K562 (cell line): ENCODE measurements around the gene URAD. TPM values are rescaled to one million over a fixed set of nuclear protein-coding genes. Genes with fewer than 3 reads are reported as not detected.

ENCODE experiments used
- ATAC-seq: fragments of 200-7000 bp; cut with Tn5 transposase; 3 replicates; pipeline ENCODE4 v1.9.1; 2020; ENCODE audit warnings: moderate library complexity
- BruUV-seq: library from RNA; stranded (reverse); fragments of 400-500 nt; replicated peaks from 2 replicates; lab custom pipeline; 2021; lab: Mats Ljungman, UMichigan
- CTCF ChIA-PET: fragments of 300-600 bp; formaldehyde crosslinking; extraction: SDS; loops from one replicate; lab custom pipeline; 2021; ENCODE audit warnings: low intra/inter-chr PET ratio; lab: Yijun Ruan, JAX
- POLR2A ChIA-PET: fragments of 300-600, 350-650 bp; sonication (Branson Sonifier 250); formaldehyde crosslinking; extraction: SDS; loops from one replicate; lab custom pipeline; 2021; ENCODE audit warnings: antibody characterized with exemption, inconsistent platforms; lab: Yijun Ruan, JAX
- DNase-seq, 4 experiments: peaks; one replicate each; pipeline versions ENCODE4 v3.0.0 to v3.0.0-alpha.2; 2011 to 2018; ENCODE audit warnings: low spot score in 3 of 4, mixed read lengths in 3 of 4; ENCODE audit errors: extremely low read depth in 1 of 4
- FAIRE-seq: peaks from 2 replicates; lab custom pipeline; 2011; peaks lifted over from hg19 to GRCh38; lab: Jason Lieb, UNC
- H2AFZ ChIP-seq: 2 replicates; pipeline ENCODE4 v1.6.0; 2011; ENCODE audit warnings: low read depth, low read length, control low read depth, inconsistent platforms
- H3K27ac ChIP-seq: fragments of 200-600 bp; 3 replicates; pipeline ENCODE4 v1.8.0; 2011; ENCODE audit warnings: low read depth, mild to moderate bottlenecking, control low read depth, inconsistent platforms, low read length, moderate library complexity, mixed read lengths; ENCODE audit errors: extremely low read depth
- H3K27me3 ChIP-seq, 2 experiments: fragments of 300-600 bp in 1 of 2; 2 replicates in 1 of 2; 3 replicates in 1 of 2; pipeline versions ENCODE4 v1.6.0 to v1.8.0; 2011; ENCODE audit warnings: inconsistent platforms in 2 of 2, low read length in 2 of 2, mild to moderate bottlenecking in 1 of 2, mixed read lengths in 1 of 2, moderate library complexity in 1 of 2; ENCODE audit not compliant: control insufficient read depth in 2 of 2, insufficient read depth in 2 of 2
- H3K36me3 ChIP-seq: fragments of 300-600 bp; 3 replicates; pipeline ENCODE4 v1.8.0; 2011; ENCODE audit warnings: mild to moderate bottlenecking, low read length, inconsistent platforms; ENCODE audit not compliant: control insufficient read depth, insufficient read depth
- H3K4me1 ChIP-seq, 2 experiments: fragments of 200-600 bp in 1 of 2; replicated peaks in 1 of 2; 2 replicates in 1 of 2; 3 replicates in 1 of 2; pipeline versions ENCODE4 v1.5.1 to v1.8.0; 2011; ENCODE audit warnings: inconsistent platforms in 2 of 2, low read length in 2 of 2, mild to moderate bottlenecking in 1 of 2, mixed read lengths in 1 of 2, moderate library complexity in 1 of 2; ENCODE audit not compliant: control insufficient read depth in 2 of 2, insufficient read depth in 2 of 2
- H3K4me2 ChIP-seq: 2 replicates; pipeline ENCODE4 v1.6.1; 2011; ENCODE audit warnings: low read length, control low read depth, inconsistent platforms, mixed read lengths; ENCODE audit not compliant: insufficient read depth
- H3K4me3 ChIP-seq: fragments of 200-600 bp; sonication (generic), shearing (Covaris generic); 2 replicates; pipeline ENCODE4 v1.5.1; 2016; ENCODE audit warnings: control low read depth, inconsistent platforms
- H3K79me2 ChIP-seq: fragments of 200-600 bp; 3 replicates; pipeline ENCODE4 v1.8.0; 2011; ENCODE audit warnings: low read length, inconsistent platforms; ENCODE audit not compliant: control insufficient read depth, insufficient read depth
- H3K9ac ChIP-seq, 2 experiments: 2 replicates each; pipeline versions ENCODE4 v1.6.0 to v1.6.1; 2011; ENCODE audit warnings: low read depth in 2 of 2, low read length in 2 of 2, control low read depth in 1 of 2, inconsistent platforms in 1 of 2, mild to moderate bottlenecking in 1 of 2, mixed read lengths in 1 of 2; ENCODE audit not compliant: insufficient read depth in 1 of 2
- H3K9me1 ChIP-seq: one replicate; pipeline ENCODE4 v1.6.0; 2011; ENCODE audit warnings: inconsistent platforms, mild to moderate bottlenecking, low read length, moderate library complexity; ENCODE audit not compliant: control insufficient read depth, insufficient read depth
- H3K9me3 ChIP-seq: replicated peaks from 2 replicates; pipeline ENCODE4 v1.5.1; 2011; ENCODE audit warnings: low read depth, low read length, inconsistent platforms; ENCODE audit not compliant: control insufficient read depth, insufficient read depth
- H4K20me1 ChIP-seq: replicated peaks from 2 replicates; pipeline ENCODE4 v1.6.1; 2011; ENCODE audit warnings: low read length, inconsistent platforms, mixed read lengths; ENCODE audit not compliant: control insufficient read depth, insufficient read depth
- CHD2 ChIP-seq: IDR thresholded peaks from 2 replicates; pipeline ENCODE4 v1.6.1; 2011; ENCODE audit warnings: low read depth, low read length
- FOXJ2 ChIP-seq: fragments of 200-800 bp; sonication (Bioruptor generic); IDR thresholded peaks from 2 replicates; pipeline ENCODE4 v1.6.1; 2016; ENCODE audit warnings: missing genetic modification characterization, missing compliant biosample characterization
- HCFC1 ChIP-seq: IDR thresholded peaks from 2 replicates; pipeline ENCODE4 v1.6.1; 2012; ENCODE audit warnings: low read depth, low read length, improper control_type of control experiment
- HMG20A ChIP-seq: fragments of 450-650 bp; formaldehyde crosslinking; conservative IDR thresholded peaks from 2 replicates; pipeline ENCODE4 v1.4.0; 2020; ENCODE audit warnings: mild to moderate bottlenecking, mixed read lengths
- HNRNPK ChIP-seq: fragments of 200-400 bp; formaldehyde crosslinking; IDR thresholded peaks from one replicate; pipeline ENCODE4 v1.6.1; 2018; ENCODE audit warnings: mild to moderate bottlenecking, low read depth, low read length; ENCODE audit not compliant: poor library complexity, severe bottlenecking
- NR2F6 ChIP-seq: fragments of 450-650 bp; formaldehyde crosslinking; IDR thresholded peaks from 2 replicates; pipeline ENCODE4 v1.4.0; 2020; ENCODE audit warnings: mild to moderate bottlenecking
- PHF20 ChIP-seq: fragments of 450-650 bp; IDR thresholded peaks from 2 replicates; pipeline ENCODE4 v1.6.1; 2018; ENCODE audit not compliant: partially characterized antibody
- RBBP5 ChIP-seq: fragments of 200-600 bp; sonication (generic); IDR thresholded peaks from 2 replicates; pipeline ENCODE4 v1.6.1; 2012; ENCODE audit warnings: borderline replicate concordance, mild to moderate bottlenecking, low read length, control low read depth, inconsistent platforms; ENCODE audit not compliant: insufficient read depth, poor library complexity, severe bottlenecking
- RBM25 ChIP-seq: fragments of 200-400 bp; formaldehyde crosslinking; IDR thresholded peaks from 2 replicates; pipeline ENCODE4 v1.6.1; 2018; ENCODE audit warnings: low read length, low read depth, moderate library complexity; ENCODE audit not compliant: severe bottlenecking
- RBM34 ChIP-seq: fragments of 200-400 bp; formaldehyde crosslinking; IDR thresholded peaks from 2 replicates; pipeline ENCODE4 v1.6.1; 2018; ENCODE audit warnings: low read length, borderline replicate concordance; ENCODE audit not compliant: insufficient read depth
- RNF2 ChIP-seq: sonication (generic); IDR thresholded peaks from 2 replicates; pipeline ENCODE4 v1.6.1; 2016
- THRAP3 ChIP-seq: fragments of 450-650 bp; IDR thresholded peaks from 2 replicates; pipeline ENCODE4 v1.6.1; 2016; ENCODE audit warnings: mild to moderate bottlenecking, inconsistent platforms, borderline replicate concordance
- WGBS: fragments of 100-300 bp; shearing (Covaris generic); methylation state at CpG from one replicate; pipeline ENCODE4 v1.1.6; 2016; ENCODE audit warnings: low coverage, mixed read lengths; ENCODE audit not compliant: insufficient coverage; ENCODE audit errors: missing lambda C conversion rate; 5-methylcytosine and 5-hydroxymethylcytosine counted together
- in situ Hi-C: fragments of 300-500 bp; cut with MboI; formaldehyde crosslinking; loops from 4 replicates; pipeline ENCODE4 v1.15.0; 2018; ENCODE audit warnings: inconsistent platforms, mixed read lengths
- intact Hi-C: fragments of 100-400 bp; cut with micrococcal nuclease; formaldehyde crosslinking; loops from 2 replicates; pipeline ENCODE4 v1.14.2; 2022
- polyA plus RNA-seq, 8 experiments: library from polyadenylated mRNA; depleted of rRNA in 4 of 8; stranded (reverse) in 5 of 8; unstranded in 3 of 8; fragments of >200 nt; fragmentation: Nextera tagmentation in 2 of 8; fragmentation: Illumina TruSeq in 1 of 8; extraction: Ambion mirVana in 2 of 8; extraction: Trizol in 1 of 8; gene quantifications; 2 replicates each; pipeline versions ENCODE4 v1.2.1 to v1.2.3, GENCODE V29; 2011 to 2014; ENCODE audit warnings: inconsistent platforms in 1 of 8, missing spikeins in 1 of 8
- total RNA-seq, 7 experiments: library from RNA; depleted of rRNA in 6 of 7; stranded (reverse); fragments of >200 nt in 6 of 7; fragmentation: Illumina TruSeq in 2 of 7; extraction: Trizol in 2 of 7; gene quantifications; 2 replicates each; pipeline versions ENCODE4 v1.2.1 to v1.2.3, GENCODE V29; 2011 to 2021; ENCODE audit warnings: low replicate concordance in 1 of 7
- TF ChIP-seq, protein P1 (sequence below): fragments of 450-650 bp; IDR thresholded peaks from 2 replicates; pipeline ENCODE4 v1.6.1; 2016; ENCODE audit warnings: mild to moderate bottlenecking
- TF ChIP-seq, protein P2 (sequence below): fragments of 250-450 bp; sonication (Bioruptor Pico); IDR thresholded peaks from 2 replicates; pipeline ENCODE4 v1.4.0; 2020; ENCODE audit warnings: borderline replicate concordance

The URAD gene
- total and polyA plus RNA-seq, 9 of the 15 experiments (the other 6 are each of a cell fraction or from before 2014, with no cell fraction given): not detected

- Histone ChIP-seq H3K79me2 (no peaks in the 10 kb centered on the region), H3K9me3 (no peaks in the 10 kb centered on the region), H3K4me3 (no peak overlapping the region), H4K20me1 (no peaks in the 10 kb centered on the region), H2AFZ (no peak overlapping the region), H3K9me1 (no peaks in the 10 kb centered on the region), H3K9ac (no peak overlapping the region), H3K4me1 (no peaks in the 10 kb centered on the region), H3K27me3 (peaks cover under 1 to 3% of the 10 kb centered on the region in 2 experiments; a peak in 3 of 5 replicates), H3K36me3 (no peaks in the 10 kb centered on the region), H3K27ac (no peak overlapping the region), H3K4me2 (no peak overlapping the region)
- in situ Hi-C loops (no loop called here), intact Hi-C loops (no loop called here)
- ATAC-seq (no peak), FAIRE-seq (no peak), DNase-seq (no peak)
- WGBS: 0% methylated on average over 1 of the region's 1 CpG
- TF ChIP-seq HMG20A (CRISPR knock-in tag): no peak
- TF ChIP-seq FOXJ2 (tag): no peak
- TF ChIP-seq HCFC1: no peak
- peak; percentile 66 for TF ChIP-seq RBM25
- ChIA-PET POLR2A (no interaction called here), CTCF (no interaction called here)
- no TSS peak for BruUV-seq
These were observed 25.0 kb upstream of the URAD start for GRCh38 chr13:28013482-28013881.

GRCh38 chr13:28012896-28013295 lies 24.4 kb upstream of the URAD start:
- intact Hi-C loops: no loop called here
- H3K27ac ChIP-seq: no peak overlapping the region
- H3K9me1 ChIP-seq: no peaks in the 10 kb centered on the region
- no peak overlapping the region for H3K9ac ChIP-seq
- BruUV-seq: no TSS peak
- H3K4me2 ChIP-seq: no peak overlapping the region
- DNase-seq (no peak), FAIRE-seq (no peak), ATAC-seq (no peak)
- H2AFZ ChIP-seq: no peak overlapping the region
- ChIA-PET CTCF (no interaction called here), POLR2A (interaction anchor here (0.6 kb wide), 1 partner anchor 367 kb away, joined by 3 read pairs; no protein-coding TSS in a partner anchor)
- H3K79me2 ChIP-seq: no peaks in the 10 kb centered on the region
- no peaks in the 10 kb centered on the region for H3K36me3 ChIP-seq
- H4K20me1 ChIP-seq: no peaks in the 10 kb centered on the region
- in situ Hi-C loops: no loop called here
- no peaks in the 10 kb centered on the region; a peak in 1 of 5 replicates for H3K27me3 ChIP-seq
- no peak overlapping the region for H3K4me3 ChIP-seq
- H3K4me1 ChIP-seq: no peaks in the 10 kb centered on the region
- H3K9me3 ChIP-seq: no peaks in the 10 kb centered on the region
- TF ChIP-seq NR2F6 (CRISPR knock-in tag) (no peak), HNRNPK (no peak), RNF2 (no peak), PHF20 (no peak), THRAP3 (no peak), RBBP5 (no peak), RBM34 (no peak), CHD2 (no peak)
- TF ChIP-seq, protein P1, sequence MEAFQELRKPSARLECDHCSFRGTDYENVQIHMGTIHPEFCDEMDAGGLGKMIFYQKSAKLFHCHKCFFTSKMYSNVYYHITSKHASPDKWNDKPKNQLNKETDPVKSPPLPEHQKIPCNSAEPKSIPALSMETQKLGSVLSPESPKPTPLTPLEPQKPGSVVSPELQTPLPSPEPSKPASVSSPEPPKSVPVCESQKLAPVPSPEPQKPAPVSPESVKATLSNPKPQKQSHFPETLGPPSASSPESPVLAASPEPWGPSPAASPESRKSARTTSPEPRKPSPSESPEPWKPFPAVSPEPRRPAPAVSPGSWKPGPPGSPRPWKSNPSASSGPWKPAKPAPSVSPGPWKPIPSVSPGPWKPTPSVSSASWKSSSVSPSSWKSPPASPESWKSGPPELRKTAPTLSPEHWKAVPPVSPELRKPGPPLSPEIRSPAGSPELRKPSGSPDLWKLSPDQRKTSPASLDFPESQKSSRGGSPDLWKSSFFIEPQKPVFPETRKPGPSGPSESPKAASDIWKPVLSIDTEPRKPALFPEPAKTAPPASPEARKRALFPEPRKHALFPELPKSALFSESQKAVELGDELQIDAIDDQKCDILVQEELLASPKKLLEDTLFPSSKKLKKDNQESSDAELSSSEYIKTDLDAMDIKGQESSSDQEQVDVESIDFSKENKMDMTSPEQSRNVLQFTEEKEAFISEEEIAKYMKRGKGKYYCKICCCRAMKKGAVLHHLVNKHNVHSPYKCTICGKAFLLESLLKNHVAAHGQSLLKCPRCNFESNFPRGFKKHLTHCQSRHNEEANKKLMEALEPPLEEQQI: no peak
- TF ChIP-seq, protein P2, sequence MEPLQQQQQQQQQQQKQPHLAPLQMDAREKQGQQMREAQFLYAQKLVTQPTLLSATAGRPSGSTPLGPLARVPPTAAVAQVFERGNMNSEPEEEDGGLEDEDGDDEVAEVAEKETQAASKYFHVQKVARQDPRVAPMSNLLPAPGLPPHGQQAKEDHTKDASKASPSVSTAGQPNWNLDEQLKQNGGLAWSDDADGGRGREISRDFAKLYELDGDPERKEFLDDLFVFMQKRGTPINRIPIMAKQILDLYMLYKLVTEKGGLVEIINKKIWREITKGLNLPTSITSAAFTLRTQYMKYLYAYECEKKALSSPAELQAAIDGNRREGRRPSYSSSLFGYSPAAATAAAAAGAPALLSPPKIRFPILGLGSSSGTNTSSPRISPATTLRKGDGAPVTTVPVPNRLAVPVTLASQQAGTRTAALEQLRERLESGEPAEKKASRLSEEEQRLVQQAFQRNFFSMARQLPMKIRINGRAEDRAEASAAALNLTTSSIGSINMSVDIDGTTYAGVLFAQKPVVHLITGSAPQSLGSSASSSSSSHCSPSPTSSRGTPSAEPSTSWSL: no peak
